ENCODE data around the gene CCDC92B.

CCDC92B gene

DNA sequence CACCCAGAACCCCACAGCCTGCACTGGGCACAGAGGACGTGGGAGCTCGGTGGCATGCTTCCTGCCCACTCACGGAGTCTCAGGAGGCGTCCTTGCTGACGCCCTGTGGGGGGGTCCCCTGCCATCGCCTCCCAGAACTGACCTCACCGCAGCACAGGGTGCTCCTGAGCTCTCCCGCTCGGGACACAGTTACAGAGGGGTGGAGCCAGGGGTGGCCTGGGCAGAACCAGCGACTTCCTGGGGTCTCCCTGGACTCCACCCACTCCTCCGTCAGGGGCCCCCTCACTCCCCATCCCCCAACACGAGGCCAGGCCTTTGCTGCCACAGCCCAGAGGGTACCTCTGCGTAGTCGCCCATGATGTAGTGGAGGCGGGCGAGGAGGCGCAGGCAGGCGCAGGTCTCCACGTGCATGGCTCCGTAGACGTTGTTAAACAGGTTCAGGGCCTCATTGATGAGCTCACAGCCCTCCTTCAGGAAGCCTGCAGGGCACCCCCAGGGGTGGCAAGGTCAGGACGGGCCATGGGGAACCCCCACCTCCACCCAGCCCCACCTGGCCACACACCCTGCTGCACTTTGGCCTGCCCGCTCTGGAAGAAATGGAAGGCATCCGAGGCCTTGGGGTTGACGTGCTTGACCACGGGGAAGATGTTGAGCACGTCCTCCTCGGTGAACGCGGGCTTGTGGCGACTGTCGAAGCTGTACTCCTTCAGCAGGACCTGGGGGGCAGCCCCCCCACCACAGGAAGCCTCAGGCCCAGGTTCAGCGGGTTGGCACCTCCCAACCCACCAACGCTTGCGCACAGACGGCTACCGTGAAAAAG is 55.7 kb downstream of the CCDC92B start:
- Histone ChIP-seq H3K4me1 (peaks cover 53% of the 10 kb centered on the region), H3K27ac (peak overlapping the region; percentile 18; the same call in 1 of the 2 replicates), H3K9ac (no peak overlapping the region), H3K36me3 (peaks cover 94% of the 10 kb centered on the region), H3K27me3 (no peaks in the 10 kb centered on the region), H3K4me2 (peak overlapping the region; percentile 39), H4K20me1 (peaks cover 92% of the 10 kb centered on the region), H3K4me3 (no peak overlapping the region), H3K9me3 (no peaks in the 10 kb centered on the region)
- no peak for TF ChIP-seq Cebpa-rat (IDR thresholded peaks at IDR 0.05)

DNA sequence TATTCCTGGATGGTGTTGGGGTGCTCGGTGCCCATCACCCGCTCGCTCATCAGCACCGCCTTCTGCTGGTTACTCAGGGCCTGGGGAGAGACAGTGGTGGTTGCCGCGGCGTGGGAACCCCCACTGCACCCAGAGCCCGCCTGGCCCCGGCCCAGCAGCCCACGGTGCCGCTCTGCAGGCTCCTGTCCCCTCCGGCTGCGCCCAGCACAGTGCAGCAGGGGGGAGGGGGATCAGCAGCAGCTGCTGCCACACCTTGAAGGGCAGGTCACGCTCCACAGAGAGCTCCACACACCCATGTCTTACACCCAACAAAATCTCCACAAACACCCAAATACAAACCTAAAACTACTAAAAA is 56.7 kb downstream of the CCDC92B start:
- no peaks in the 10 kb centered on the region for H3K9me3 ChIP-seq
- H3K36me3 ChIP-seq = peaks cover 91% of the 10 kb centered on the region
- no peak overlapping the region for H3K27ac ChIP-seq
- TF ChIP-seq Cebpa-rat (IDR thresholded peaks at IDR 0.05) = no peak
- no peak overlapping the region for H3K4me3 ChIP-seq
- peaks cover 55% of the 10 kb centered on the region for H3K4me1 ChIP-seq
- H3K4me2 ChIP-seq = peak overlapping the region; percentile 39; the same call in 1 of the 2 replicates
- H4K20me1 ChIP-seq = peaks cover 92% of the 10 kb centered on the region
- no peaks in the 10 kb centered on the region for H3K27me3 ChIP-seq
- H3K9ac ChIP-seq = no peak overlapping the region

DNA sequence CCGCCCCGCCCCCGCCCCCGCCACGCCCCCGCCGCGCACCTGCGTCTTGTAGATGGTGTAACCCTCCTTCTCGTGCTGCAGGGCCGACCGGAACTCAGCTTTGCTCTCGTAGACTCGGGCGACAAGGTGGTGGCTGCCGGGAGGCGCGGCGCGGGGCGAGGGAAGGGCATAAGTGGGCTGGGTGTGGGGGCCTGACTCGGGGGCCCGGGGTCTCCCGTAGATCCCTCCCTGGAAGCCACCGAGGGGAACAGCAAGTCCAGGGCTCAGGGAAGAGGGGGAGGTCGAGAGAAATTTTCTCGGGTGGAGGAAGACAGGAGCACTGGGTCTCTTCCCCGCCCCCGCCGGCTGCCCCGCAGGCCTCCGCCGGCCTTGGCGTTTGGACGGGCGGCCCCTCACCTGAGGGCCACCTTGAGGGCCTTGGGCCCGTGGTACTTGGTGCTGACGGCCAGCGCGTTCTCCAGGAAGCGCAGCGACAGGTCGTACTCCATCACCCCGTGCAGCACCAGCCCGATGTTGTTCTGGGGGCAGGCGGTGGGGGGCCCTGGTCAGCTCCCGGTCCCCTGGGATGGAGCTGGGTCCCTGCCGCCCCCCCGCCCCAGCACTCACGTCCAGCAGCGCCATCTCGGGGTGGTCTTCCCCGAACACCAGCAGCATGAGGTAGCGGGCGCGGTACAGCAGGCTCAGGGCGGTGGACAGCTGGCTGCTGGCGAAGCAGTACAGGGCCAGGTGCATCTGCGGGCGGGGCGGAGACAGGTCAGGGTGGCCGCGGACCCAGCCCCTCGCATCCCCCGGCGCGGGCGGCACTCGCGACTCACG is 57.3 kb downstream of the CCDC92B start:
- Histone ChIP-seq H3K27ac (no peak overlapping the region), H3K9me3 (no peaks in the 10 kb centered on the region), H4K20me1 (peaks cover 92% of the 10 kb centered on the region), H3K36me3 (peaks cover 85% of the 10 kb centered on the region), H3K4me3 (no peak overlapping the region), H3K4me2 (no peak overlapping the region; the same call in 1 of the 2 replicates), H3K4me1 (peaks cover 55% of the 10 kb centered on the region), H3K9ac (no peak overlapping the region), H3K27me3 (no peaks in the 10 kb centered on the region)
- TF ChIP-seq Cebpa-rat (IDR thresholded peaks at IDR 0.05) = no peak

DNA sequence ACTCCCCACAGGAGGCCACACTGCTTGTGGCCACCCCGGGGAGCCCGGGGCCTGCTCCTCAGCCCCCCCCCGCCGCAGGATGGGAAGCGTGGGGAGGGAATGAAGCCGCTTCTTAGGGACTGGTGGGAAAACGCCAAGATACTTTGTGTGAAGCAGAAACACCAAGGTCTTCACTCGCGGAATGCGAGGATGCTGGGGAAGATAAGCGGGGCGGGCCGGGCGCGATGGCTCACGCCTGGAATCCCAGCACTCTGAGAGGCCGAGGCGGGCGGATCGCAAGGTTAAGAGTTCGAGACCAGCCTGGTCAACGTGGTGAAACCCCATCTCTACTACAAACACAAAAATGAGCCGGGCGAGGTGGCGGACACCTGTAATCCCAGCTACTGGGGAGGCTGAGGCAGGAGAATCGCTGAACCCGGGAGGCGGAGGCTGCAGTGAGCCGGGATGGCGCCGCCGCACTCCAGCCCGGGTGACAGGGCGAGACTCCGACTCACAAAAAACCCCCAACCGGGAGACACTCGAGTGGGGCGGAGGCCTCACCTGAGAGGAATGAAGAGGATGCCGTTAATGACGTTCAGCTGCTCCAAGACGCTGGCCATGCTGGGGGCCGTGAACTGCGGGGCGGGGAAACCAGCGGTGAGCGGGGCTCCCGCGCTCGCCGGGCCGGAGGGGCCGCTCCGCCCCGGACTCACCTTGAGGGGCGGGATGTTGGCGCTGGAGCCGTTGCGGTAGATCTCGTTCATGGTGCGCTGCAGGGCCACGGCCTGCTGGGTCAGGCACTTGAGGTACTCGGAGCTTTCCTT is 58.2 kb downstream of the CCDC92B start:
- H3K4me1 ChIP-seq = peaks cover 62% of the 10 kb centered on the region
- peak overlapping the region; percentile 61; the same call in 1 of the 2 replicates for H3K9ac ChIP-seq
- peaks cover 93% of the 10 kb centered on the region for H4K20me1 ChIP-seq
- peak overlapping the region; percentile 89 for H3K4me2 ChIP-seq
- H3K27ac ChIP-seq = peak overlapping the region; percentile 78
- no peak for TF ChIP-seq Cebpa-rat (IDR thresholded peaks at IDR 0.05)
- 0 out of 2 replicates have a peak overlapping the region, but pooled peaks have one; percentile 58 for H3K4me3 ChIP-seq
- peaks cover 76% of the 10 kb centered on the region for H3K36me3 ChIP-seq
- H3K27me3 ChIP-seq = no peaks in the 10 kb centered on the region
- no peaks in the 10 kb centered on the region for H3K9me3 ChIP-seq

DNA sequence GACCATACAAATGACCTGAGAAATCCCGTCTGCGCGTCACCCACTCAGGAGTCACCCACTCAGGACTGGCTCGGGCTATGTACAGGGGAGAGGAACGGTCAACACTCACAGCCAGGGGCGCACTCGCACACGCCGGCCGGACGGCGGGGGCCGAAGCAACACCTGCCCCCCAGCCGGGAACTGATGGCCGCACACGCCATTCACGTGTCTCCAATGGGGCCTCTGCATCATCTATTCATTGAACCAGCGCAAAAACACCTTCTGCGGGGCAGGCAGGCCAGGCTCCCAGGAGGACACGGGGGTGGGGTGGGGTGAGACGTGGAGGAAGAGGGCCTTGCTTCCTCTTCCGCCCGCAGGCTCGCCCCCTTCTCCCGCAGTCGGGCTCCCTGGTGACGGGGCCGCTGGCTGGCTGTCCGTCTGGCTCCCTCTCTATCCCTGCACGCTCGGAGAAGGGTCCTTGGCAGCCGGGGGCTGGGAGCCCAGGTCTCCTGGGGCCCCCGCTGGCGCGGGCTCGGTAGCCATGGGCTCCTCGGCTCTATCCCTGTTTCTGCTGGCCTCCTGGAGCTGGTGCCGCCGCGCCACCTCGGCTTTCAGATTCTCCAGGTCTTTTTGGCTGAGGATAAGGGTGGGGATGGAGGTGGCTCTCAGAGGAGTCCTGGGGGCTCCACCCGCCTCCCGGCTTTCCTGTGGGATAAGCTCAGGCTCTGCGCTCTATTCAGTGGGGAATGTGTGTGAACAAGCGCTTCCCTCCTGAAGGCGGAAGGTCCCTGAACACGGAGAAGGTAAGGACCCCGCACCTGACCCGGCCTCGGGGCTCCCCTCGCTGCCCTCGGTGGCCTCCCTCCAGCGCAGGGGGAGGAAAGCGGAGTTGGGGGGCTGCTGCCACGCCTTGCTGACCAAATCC is 59.0 kb downstream of the CCDC92B start:
- Histone ChIP-seq H3K4me1 (peaks cover 70% of the 10 kb centered on the region), H3K4me3 (peak overlapping the region; percentile 58), H3K36me3 (peaks cover 68% of the 10 kb centered on the region), H3K9me3 (no peaks in the 10 kb centered on the region), H3K4me2 (peak overlapping the region; percentile 89), H4K20me1 (peaks cover 92% of the 10 kb centered on the region), H3K27me3 (no peaks in the 10 kb centered on the region), H3K9ac (peak overlapping the region; percentile 61), H3K27ac (peak overlapping the region; percentile 78)
- no peak for TF ChIP-seq Cebpa-rat (IDR thresholded peaks at IDR 0.05)

DNA sequence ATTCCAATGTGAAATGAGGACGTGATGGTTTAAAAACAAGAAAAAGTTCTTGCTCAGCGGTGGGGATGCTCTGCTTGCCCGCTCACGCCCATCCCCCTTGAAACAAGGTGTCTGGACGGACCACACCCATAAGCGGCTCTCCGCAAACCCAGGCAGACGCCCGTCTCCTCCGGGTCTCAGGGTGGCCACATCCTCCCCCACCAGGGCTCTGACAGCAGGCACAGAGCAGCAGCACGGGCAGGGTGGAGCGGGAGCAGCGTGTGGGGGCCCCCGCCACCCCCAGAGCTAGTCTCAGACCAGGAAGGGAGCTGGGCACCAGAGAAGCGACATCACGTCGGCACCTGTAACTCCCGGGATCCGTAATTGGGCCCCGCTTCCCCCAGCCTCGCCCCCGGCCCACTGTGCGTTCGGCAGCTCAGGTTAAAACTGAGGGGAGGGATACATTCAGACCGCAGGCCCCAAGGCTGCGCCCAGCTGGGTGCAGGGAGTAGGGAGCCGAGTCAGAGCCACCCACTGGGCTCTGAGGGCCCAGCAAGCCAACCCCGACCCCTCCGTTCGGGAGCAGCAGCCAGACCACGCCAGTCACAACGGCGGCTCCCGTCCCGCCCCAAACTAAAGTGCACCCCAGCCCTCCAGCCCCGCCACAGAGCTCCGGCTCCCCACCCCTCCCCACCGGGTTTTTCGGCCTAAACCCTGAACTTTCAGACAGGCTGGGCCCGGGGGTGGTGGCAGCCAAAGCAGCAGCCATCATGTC is 59.9 kb downstream of the CCDC92B start:
- H3K36me3 ChIP-seq = peaks cover 61% of the 10 kb centered on the region
- no peak overlapping the region for H3K9ac ChIP-seq
- H3K27ac ChIP-seq = peak overlapping the region; percentile 78; the same call in 1 of the 2 replicates
- peaks cover 86% of the 10 kb centered on the region for H4K20me1 ChIP-seq
- no peak for TF ChIP-seq Cebpa-rat (IDR thresholded peaks at IDR 0.05)
- H3K4me3 ChIP-seq = peak overlapping the region; percentile 58; the same call in 1 of the 2 replicates
- H3K4me2 ChIP-seq = peak overlapping the region; percentile 89
- no peaks in the 10 kb centered on the region for H3K9me3 ChIP-seq
- peaks cover 66% of the 10 kb centered on the region for H3K4me1 ChIP-seq
- H3K27me3 ChIP-seq = no peaks in the 10 kb centered on the region

DNA sequence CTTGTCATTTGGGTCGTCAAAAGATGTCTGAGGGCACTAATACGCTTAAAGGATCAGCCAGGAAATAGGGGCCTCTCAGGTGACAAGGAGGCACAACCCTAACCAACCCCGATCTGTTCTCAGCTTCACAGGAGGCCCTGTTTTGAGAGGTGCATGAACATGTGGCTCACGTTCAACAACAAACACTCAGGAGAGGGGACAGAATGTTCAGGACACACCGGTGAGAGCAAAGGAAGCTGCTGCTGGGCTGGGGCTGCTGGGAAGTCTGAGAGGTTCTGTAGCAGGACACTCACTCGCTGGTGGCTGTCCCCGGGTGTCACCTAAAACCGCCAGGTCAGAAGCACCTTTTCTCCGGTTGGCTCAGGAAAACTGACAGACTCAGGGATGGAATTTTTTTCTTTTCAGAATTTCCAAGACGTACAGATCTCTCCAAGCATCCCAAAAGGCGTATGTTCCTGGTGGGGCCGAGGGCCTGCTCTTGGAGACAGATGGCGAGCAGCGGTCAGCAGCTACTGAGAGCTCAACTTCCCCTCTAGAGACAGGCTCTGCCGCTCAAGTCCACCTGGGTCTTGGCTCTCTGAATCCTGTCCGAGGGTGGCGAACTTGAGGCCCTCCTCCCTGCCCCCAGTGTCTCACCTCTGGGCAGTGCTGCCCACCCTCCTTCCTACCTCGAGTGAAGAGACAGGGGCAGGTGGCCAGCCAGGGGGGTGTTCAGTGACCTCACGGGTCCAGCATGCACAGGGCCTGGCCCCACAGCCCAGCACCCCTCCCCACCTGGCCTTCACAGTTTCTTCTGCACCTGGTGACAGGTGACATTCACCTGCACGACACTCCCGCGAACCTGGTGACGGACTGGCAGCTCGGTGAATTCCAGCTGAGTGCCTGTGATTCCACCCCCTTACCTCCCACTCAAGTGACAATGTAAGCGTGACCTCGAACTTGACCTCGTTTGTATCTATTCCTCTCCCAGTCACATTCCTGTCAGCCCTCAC is 60.8 kb downstream of the CCDC92B start:
- peak overlapping the region; percentile 6; the same call in 1 of the 2 replicates for H3K27ac ChIP-seq
- peaks cover 83% of the 10 kb centered on the region for H4K20me1 ChIP-seq
- peaks cover 58% of the 10 kb centered on the region for H3K4me1 ChIP-seq
- peaks cover 62% of the 10 kb centered on the region for H3K36me3 ChIP-seq
- no peak overlapping the region for H3K4me3 ChIP-seq
- no peak for TF ChIP-seq Cebpa-rat (IDR thresholded peaks at IDR 0.05)
- H3K9me3 ChIP-seq = no peaks in the 10 kb centered on the region
- no peaks in the 10 kb centered on the region for H3K27me3 ChIP-seq
- no peak overlapping the region for H3K9ac ChIP-seq
- no peak overlapping the region for H3K4me2 ChIP-seq

Measured in BLaER1 (cell line).